ENCODE results near the gene TPH2. TPM values are rescaled to one million over a fixed set of nuclear protein-coding genes. Genes with fewer than 3 reads are reported as not detected.

TPH2 gene
- total RNA-seq, 1 experiment from 2014 or later, result not detected

GRCh38 chr12:72053604-72054003, 115.0 kb downstream of the TPH2 start:
- Histone ChIP-seq H3K4me3 (no peak overlapping the region), H3K36me3 (ENCODE audit: low read depth) (no peaks in the 10 kb centered on the region), H3K4me1 (replicated peaks; ENCODE audit: insufficient read depth) (no peaks in the 10 kb centered on the region), H3K27ac (no peak overlapping the region), H3F3A (ENCODE audit: insufficient read depth, low read depth) (no peaks in the 10 kb centered on the region), H3K9me2 (ENCODE audit: insufficient read depth) (no peaks in the 10 kb centered on the region), H3K9me3 (ENCODE audit: insufficient read depth, low read depth) (no peaks in the 10 kb centered on the region), H3K79me2 (ENCODE audit: low read depth) (no peaks in the 10 kb centered on the region), H2AFZ (no peak overlapping the region), H4K20me1 (ENCODE audit: insufficient read depth) (no peaks in the 10 kb centered on the region), H3K4me2 (no peak overlapping the region), H3K27me3 (ENCODE audit: insufficient read depth, low read depth) (no peaks in the 10 kb centered on the region)
- TF ChIP-seq CTCF (conservative IDR thresholded peaks at IDR 0.05) (no peak), EZH2 (IDR thresholded peaks at IDR 0.05; ENCODE audit: low read depth) (no peak)
- BruUV-seq (replicated peaks), result no TSS peak
- ChIA-PET CTCF (no interaction called here), POLR2A (ENCODE audit: unreplicated experiment) (no interaction called here)
- intact Hi-C loops (cut with micrococcal nuclease; ENCODE audit: unreplicated experiment), result no loop called here
- DNase-seq, result no peak

DNA sequence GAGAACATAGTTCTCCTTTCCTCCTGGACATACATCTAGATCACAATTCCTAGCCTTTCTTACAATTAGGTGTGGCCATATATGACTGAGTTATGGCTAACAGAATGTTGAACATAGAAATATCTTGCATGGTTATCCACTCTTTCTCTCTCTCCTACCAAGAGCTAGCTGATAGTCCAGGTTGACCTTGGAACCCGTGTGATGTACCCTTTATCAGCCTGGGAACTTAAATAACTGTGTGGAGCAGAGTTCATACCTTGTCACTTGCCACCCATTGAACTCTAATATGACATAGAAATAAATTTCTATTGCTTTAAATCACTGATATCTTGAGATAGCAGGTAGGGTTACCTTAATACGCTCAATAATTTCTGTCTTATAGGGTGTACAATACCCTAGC, 115.9 kb downstream of the TPH2 start:
- BruUV-seq (replicated peaks), result no TSS peak
- Histone ChIP-seq H3K9me3 (ENCODE audit: insufficient read depth, low read depth) (no peaks in the 10 kb centered on the region), H3K36me3 (ENCODE audit: low read depth) (no peaks in the 10 kb centered on the region), H3K4me2 (no peak overlapping the region), H3K27me3 (ENCODE audit: insufficient read depth, low read depth) (no peaks in the 10 kb centered on the region), H3K79me2 (ENCODE audit: low read depth) (no peaks in the 10 kb centered on the region), H4K20me1 (ENCODE audit: insufficient read depth) (no peaks in the 10 kb centered on the region), H3K4me1 (replicated peaks; ENCODE audit: insufficient read depth) (no peaks in the 10 kb centered on the region), H3F3A (ENCODE audit: insufficient read depth, low read depth) (no peaks in the 10 kb centered on the region), H3K4me3 (no peak overlapping the region), H3K27ac (no peak overlapping the region), H3K9me2 (ENCODE audit: insufficient read depth) (no peaks in the 10 kb centered on the region), H2AFZ (no peak overlapping the region)
- CTCF ChIA-PET, result no interaction called here
- no peak for TF ChIP-seq EZH2 (IDR thresholded peaks at IDR 0.05; ENCODE audit: low read depth)
- no peak for TF ChIP-seq CTCF (conservative IDR thresholded peaks at IDR 0.05)
- POLR2A ChIA-PET (ENCODE audit: unreplicated experiment), result no interaction called here
- DNase-seq, result no peak
- intact Hi-C loops (cut with micrococcal nuclease; ENCODE audit: unreplicated experiment), result no loop called here

DNA sequence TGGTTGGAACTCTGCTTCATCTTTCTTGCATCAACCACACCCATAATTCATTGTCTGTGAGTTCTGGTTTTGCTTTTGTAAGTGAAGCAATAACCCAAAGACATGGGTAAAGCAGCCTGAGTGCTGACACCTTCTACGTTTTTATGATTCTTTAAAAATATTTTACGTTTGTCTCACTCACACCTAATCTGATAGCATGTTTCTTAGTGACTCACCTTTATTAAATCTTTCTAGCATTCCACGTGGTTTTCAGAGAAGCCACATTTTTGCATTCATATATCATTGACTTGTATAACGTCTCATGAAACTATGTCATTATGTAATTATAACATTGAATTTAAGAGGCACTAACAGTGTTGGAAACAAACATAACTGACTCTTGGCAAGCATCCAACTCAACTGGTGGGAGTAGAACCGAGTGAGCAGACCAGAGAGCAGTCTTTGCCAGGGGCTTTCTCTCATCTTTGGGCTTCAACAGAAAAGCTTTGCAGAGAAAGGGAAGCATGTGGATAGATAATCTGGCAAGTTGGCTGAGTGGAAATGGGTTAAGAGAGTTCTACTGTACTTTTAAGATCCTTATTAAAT, 118.8 kb downstream of the TPH2 start:
- TF ChIP-seq CTCF (conservative IDR thresholded peaks at IDR 0.05) (no peak), EZH2 (IDR thresholded peaks at IDR 0.05; ENCODE audit: low read depth) (no peak)
- H4K20me1 ChIP-seq (ENCODE audit: insufficient read depth), result no peaks in the 10 kb centered on the region
- no peak overlapping the region for H2AFZ ChIP-seq
- H3K79me2 ChIP-seq (ENCODE audit: low read depth), result no peaks in the 10 kb centered on the region
- no peak overlapping the region for H3K4me2 ChIP-seq
- H3K4me3 ChIP-seq, result no peak overlapping the region
- H3F3A ChIP-seq (ENCODE audit: insufficient read depth, low read depth), result no peaks in the 10 kb centered on the region
- H3K9me2 ChIP-seq (ENCODE audit: insufficient read depth), result no peaks in the 10 kb centered on the region
- DNase-seq, result peak in 1 of 2 experiments; percentile 36
- no TSS peak for BruUV-seq (replicated peaks)
- no peaks in the 10 kb centered on the region for H3K4me1 ChIP-seq (replicated peaks; ENCODE audit: insufficient read depth)
- no peaks in the 10 kb centered on the region for H3K9me3 ChIP-seq (ENCODE audit: insufficient read depth, low read depth)
- H3K36me3 ChIP-seq (ENCODE audit: low read depth), result no peaks in the 10 kb centered on the region
- no peaks in the 10 kb centered on the region for H3K27me3 ChIP-seq (ENCODE audit: insufficient read depth, low read depth)
- intact Hi-C loops (cut with micrococcal nuclease; ENCODE audit: unreplicated experiment), result no loop called here
- CTCF ChIA-PET, result no interaction called here
- POLR2A ChIA-PET (ENCODE audit: unreplicated experiment), result no interaction called here
- H3K27ac ChIP-seq, result no peak overlapping the region

All from PC-9 (cell line).